ENCODE measurements around the gene PREB. TPM values are rescaled to one million over a fixed set of nuclear protein-coding genes. Genes with fewer than 3 reads are reported as not detected.

PREB gene
- total RNA-seq, 1 experiment from 2014 or later = 65.3 TPM

DNA sequence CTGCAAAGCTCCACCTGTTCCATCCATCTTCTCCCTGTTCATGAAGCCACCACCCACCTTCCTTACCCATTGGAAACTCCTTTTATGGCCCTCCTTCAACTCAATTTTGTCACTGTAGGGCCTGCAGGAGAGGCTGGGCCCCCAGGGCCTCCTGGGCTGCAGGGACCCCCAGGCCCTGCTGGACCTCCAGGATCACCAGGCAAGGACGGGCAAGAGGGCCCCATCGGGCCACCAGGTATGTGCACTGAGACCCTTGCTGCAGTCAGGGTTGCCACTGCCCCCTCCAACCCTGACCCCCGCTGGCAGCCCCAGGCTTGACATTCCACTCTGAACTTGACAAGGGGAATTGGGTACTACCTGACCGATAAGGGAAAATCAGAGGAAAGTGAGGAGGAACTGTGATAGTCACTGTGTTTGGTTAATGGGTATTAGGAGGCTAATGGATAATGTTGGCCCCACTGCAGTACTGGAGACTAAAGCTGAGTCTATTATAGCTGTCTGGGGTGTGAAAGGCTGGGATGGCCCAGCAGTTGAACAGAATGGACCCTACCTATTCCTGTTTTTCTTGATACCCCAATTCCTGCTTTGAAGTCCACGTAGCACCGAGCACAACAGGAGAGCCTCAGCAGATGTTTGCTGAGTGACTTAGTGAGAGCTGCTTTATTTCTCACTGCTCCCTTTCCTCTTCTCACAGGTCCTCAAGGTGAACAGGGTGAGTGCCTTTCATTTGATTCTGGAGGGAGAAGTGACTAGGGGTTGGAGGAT is 50.0 kb downstream of the PREB start:
- no peak overlapping the region for H3K4me3 Mint-ChIP-seq (ENCODE audit: unreplicated experiment)
- no peak overlapping the region for H3K27ac Mint-ChIP-seq (ENCODE audit: unreplicated experiment)
- Histone ChIP-seq H3K9me3 (no peaks in the 10 kb centered on the region), H3K36me3 (ENCODE audit: control insufficient read depth, insufficient read depth, low read length) (no peaks in the 10 kb centered on the region), H3K27me3 (replicated peaks; ENCODE audit: control insufficient read depth, insufficient read depth, low read length) (no peaks in the 10 kb centered on the region), H3K4me3 (ENCODE audit: low read depth, low read length) (no peak overlapping the region), H3K4me1 (peaks cover 7% of the 10 kb centered on the region)
- TF ChIP-seq, protein P1, sequence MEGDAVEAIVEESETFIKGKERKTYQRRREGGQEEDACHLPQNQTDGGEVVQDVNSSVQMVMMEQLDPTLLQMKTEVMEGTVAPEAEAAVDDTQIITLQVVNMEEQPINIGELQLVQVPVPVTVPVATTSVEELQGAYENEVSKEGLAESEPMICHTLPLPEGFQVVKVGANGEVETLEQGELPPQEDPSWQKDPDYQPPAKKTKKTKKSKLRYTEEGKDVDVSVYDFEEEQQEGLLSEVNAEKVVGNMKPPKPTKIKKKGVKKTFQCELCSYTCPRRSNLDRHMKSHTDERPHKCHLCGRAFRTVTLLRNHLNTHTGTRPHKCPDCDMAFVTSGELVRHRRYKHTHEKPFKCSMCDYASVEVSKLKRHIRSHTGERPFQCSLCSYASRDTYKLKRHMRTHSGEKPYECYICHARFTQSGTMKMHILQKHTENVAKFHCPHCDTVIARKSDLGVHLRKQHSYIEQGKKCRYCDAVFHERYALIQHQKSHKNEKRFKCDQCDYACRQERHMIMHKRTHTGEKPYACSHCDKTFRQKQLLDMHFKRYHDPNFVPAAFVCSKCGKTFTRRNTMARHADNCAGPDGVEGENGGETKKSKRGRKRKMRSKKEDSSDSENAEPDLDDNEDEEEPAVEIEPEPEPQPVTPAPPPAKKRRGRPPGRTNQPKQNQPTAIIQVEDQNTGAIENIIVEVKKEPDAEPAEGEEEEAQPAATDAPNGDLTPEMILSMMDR (IDR thresholded peaks at IDR 0.05; ENCODE audit: insufficient read depth in 1 of 2, low read depth in 1 of 2, low read length in 1 of 2, severe bottlenecking in 1 of 2, unreplicated experiment in 1 of 2) = no peak
- H3K27me3 Mint-ChIP-seq (ENCODE audit: insufficient read depth, unreplicated experiment) = no peaks in the 10 kb centered on the region
- intact Hi-C loops (cut with micrococcal nuclease; ENCODE audit: unreplicated experiment) = loop anchor here (1.0 kb wide), 1 partner anchor 123 kb away; no protein-coding TSS in a partner anchor
- CTCF ChIA-PET = interaction anchor here (0.5 to 1.0 kb wide), 3 partner anchors 13 to 243 kb away, joined by 3 to 5 read pairs (median 3); partner anchors contain the start of gene OST4
- no TSS peak for BruUV-seq (replicated peaks)
- H3K36me3 Mint-ChIP-seq (ENCODE audit: insufficient read depth, unreplicated experiment) = peaks cover 6% of the 10 kb centered on the region
- POLR2A ChIA-PET = no interaction called here
- no peak for DNase-seq
- H3K4me1 Mint-ChIP-seq (ENCODE audit: low read depth, unreplicated experiment) = peaks cover 21% of the 10 kb centered on the region
- H3K9me3 Mint-ChIP-seq (ENCODE audit: unreplicated experiment) = no peaks in the 10 kb centered on the region

GRCh38 chr2:27083410-27084296 is 50.8 kb downstream of the PREB start:
- Mint-ChIP-seq H3K4me3 (ENCODE audit: unreplicated experiment) (no peak overlapping the region), H3K36me3 (ENCODE audit: insufficient read depth, unreplicated experiment) (peaks cover 6% of the 10 kb centered on the region), H3K27ac (ENCODE audit: unreplicated experiment) (no peak overlapping the region), H3K9me3 (ENCODE audit: unreplicated experiment) (no peaks in the 10 kb centered on the region), H3K4me1 (ENCODE audit: low read depth, unreplicated experiment) (peaks cover 21% of the 10 kb centered on the region), H3K27me3 (ENCODE audit: insufficient read depth, unreplicated experiment) (no peaks in the 10 kb centered on the region)
- BruUV-seq (replicated peaks) = no TSS peak
- TF ChIP-seq, protein P1 (IDR thresholded peaks at IDR 0.05; ENCODE audit: insufficient read depth in 1 of 2, low read depth in 1 of 2, low read length in 1 of 2, severe bottlenecking in 1 of 2, unreplicated experiment in 1 of 2) = no peak
- Histone ChIP-seq H3K9me3 (no peaks in the 10 kb centered on the region), H3K4me1 (peaks cover 7% of the 10 kb centered on the region), H3K4me3 (ENCODE audit: low read depth, low read length) (no peak overlapping the region), H3K27me3 (replicated peaks; ENCODE audit: control insufficient read depth, insufficient read depth, low read length) (no peaks in the 10 kb centered on the region), H3K36me3 (ENCODE audit: control insufficient read depth, insufficient read depth, low read length) (no peaks in the 10 kb centered on the region)
- CTCF ChIA-PET = interaction anchor here (0.5 to 1.0 kb wide), 3 partner anchors 33 to 242 kb away, joined by 3 to 5 read pairs (median 4); no protein-coding TSS in a partner anchor
- DNase-seq = no peak
- intact Hi-C loops (cut with micrococcal nuclease; ENCODE audit: unreplicated experiment) = no loop called here
- POLR2A ChIA-PET = interaction anchor here (0.8 kb wide), 1 partner anchor 12 kb away, joined by 3 read pairs; the partner anchor contains the start of gene OST4

DNA sequence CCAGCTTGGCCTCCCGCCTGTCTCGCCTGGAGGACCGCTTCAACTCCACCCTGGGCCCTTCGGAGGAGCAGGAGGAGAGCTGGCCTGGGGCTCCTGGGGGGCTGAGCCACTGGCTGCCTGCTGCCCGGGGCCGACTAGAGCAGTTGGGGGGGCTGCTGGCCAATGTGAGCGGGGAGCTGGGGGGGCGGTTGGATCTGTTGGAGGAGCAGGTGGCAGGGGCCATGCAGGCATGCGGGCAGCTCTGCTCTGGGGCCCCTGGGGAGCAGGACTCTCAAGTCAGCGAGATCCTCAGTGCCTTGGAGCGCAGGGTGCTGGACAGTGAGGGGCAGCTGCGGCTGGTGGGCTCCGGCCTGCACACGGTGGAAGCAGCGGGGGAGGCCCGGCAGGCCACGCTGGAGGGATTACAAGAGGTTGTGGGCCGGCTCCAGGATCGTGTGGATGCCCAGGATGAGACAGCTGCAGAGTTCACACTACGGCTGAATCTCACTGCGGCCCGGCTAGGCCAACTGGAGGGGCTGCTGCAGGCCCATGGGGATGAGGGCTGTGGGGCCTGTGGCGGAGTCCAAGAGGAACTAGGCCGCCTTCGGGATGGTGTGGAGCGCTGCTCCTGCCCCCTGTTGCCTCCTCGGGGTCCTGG is 51.5 kb downstream of the PREB start:
- H3K36me3 ChIP-seq (ENCODE audit: control insufficient read depth, insufficient read depth, low read length) = no peaks in the 10 kb centered on the region
- no peaks in the 10 kb centered on the region for H3K27me3 ChIP-seq (replicated peaks; ENCODE audit: control insufficient read depth, insufficient read depth, low read length)
- POLR2A ChIA-PET = no interaction called here
- H3K9me3 Mint-ChIP-seq (ENCODE audit: unreplicated experiment) = no peaks in the 10 kb centered on the region
- H3K4me1 Mint-ChIP-seq (ENCODE audit: low read depth, unreplicated experiment) = peaks cover 21% of the 10 kb centered on the region
- BruUV-seq (replicated peaks) = no TSS peak
- H3K27me3 Mint-ChIP-seq (ENCODE audit: insufficient read depth, unreplicated experiment) = peaks cover 2% of the 10 kb centered on the region
- CTCF ChIA-PET = interaction anchor here (1.0 to 2.1 kb wide), 3 partner anchors 11 to 33 kb away, joined by 4 to 19 read pairs (median 5); partner anchors contain the start of gene OST4
- H3K4me1 ChIP-seq = peaks cover 7% of the 10 kb centered on the region
- TF ChIP-seq, protein P1 (IDR thresholded peaks at IDR 0.05; ENCODE audit: insufficient read depth in 1 of 2, low read depth in 1 of 2, low read length in 1 of 2, severe bottlenecking in 1 of 2, unreplicated experiment in 1 of 2) = no peak
- DNase-seq = no peak
- no peak overlapping the region for H3K27ac Mint-ChIP-seq (ENCODE audit: unreplicated experiment)
- H3K36me3 Mint-ChIP-seq (ENCODE audit: insufficient read depth, unreplicated experiment) = peaks cover 6% of the 10 kb centered on the region
- H3K4me3 ChIP-seq (ENCODE audit: low read depth, low read length) = no peak overlapping the region
- intact Hi-C loops (cut with micrococcal nuclease; ENCODE audit: unreplicated experiment) = no loop called here
- H3K4me3 Mint-ChIP-seq (ENCODE audit: unreplicated experiment) = no peak overlapping the region
- H3K9me3 ChIP-seq = no peaks in the 10 kb centered on the region

All from Caco-2 (cell line).